SK-N-MC (cell line): ENCODE data around the gene KRT75.

Experiments used
- EZH2 ChIP-seq: fragments of 200-600 bp; sonication (generic); IDR thresholded peaks from one replicate; pipeline ENCODE4 v1.6.1; 2017; ENCODE audit warnings: antibody characterized with exemption
- FOXP2 ChIP-seq: optimal IDR thresholded peaks from 2 replicates; pipeline ENCODE3; 2011; ENCODE audit warnings: mild to moderate bottlenecking, moderate library complexity; ENCODE audit not compliant: insufficient read depth; ENCODE audit errors: extremely low read length, control extremely low read depth
- POLR2AphosphoS5 ChIP-seq: IDR thresholded peaks from 2 replicates; pipeline ENCODE4 v1.6.1; 2012; ENCODE audit warnings: mild to moderate bottlenecking, low read depth, low read length, borderline replicate concordance

GRCh38 chr12:52455821-52456220, 21.6 kb upstream of the KRT75 start:
- TF ChIP-seq POLR2AphosphoS5 (no peak), EZH2 (no peak), FOXP2 (no peak)
